Measurements from ENCODE around the gene MRPS18C.
A peak's percentile ranks its signal among the peaks of the same experiment; 100 is the strongest.
"Not testable (repeated sequence)": the region's sequence is repeated elsewhere in the genome, so short reads cannot be mapped to it uniquely, and the experiment has no call there.

MRPS18C gene

DNA sequence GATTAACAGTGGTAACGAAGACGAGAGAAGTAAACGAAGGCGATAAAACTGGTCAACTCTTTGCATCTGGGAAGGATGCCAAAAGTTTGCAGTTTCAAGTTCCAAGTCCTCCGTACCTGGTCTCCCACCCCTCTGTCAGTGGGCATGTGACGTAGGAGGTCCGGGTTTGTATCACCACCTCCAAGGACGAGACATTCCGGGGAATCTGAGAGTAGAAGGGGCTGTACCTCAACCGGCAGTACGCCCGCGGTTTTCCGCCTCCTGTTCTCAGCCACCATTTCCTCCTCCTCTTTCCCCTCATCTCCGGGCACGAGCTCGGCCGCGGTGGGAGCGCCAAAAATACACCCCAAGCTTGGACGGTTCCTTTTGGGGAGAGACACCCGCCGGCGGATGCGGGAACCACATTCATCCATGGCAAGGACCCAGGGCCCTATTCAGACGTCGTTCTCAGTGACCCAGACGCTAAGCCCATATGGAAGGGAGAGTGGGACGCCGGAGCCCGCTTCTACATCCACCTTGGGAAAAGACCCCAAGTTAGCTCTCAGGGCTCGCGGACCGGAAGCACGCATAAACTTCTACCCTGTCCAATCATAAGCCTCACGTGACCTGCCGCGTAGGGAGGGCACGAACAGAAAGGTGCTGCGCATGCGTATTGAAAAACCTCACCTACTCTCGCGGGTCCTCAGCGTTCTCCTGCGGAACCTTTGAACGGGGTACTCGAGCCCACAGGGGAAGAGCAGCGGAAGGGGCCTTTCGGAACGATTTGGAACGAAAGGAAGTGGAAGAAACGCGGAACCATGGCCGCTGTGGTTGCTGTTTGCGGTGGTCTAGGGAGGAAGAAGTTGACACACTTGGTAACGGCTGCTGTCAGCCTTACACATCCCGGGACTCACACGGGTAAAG lies at the start of gene MRPS18C, which contains the start of gene HELQ:
Gene MRPS18C, plus strand, starts transcription at position 778 of the 903 bp plus-strand sequence. Its CDS starts 20 bp downstream, at position 798.
Gene HELQ, minus strand, starts transcription at position 543 of the 903 bp plus-strand sequence. Its CDS starts 130 bp downstream, at position 413.
- DNase-seq = peak; percentile 92

DNA sequence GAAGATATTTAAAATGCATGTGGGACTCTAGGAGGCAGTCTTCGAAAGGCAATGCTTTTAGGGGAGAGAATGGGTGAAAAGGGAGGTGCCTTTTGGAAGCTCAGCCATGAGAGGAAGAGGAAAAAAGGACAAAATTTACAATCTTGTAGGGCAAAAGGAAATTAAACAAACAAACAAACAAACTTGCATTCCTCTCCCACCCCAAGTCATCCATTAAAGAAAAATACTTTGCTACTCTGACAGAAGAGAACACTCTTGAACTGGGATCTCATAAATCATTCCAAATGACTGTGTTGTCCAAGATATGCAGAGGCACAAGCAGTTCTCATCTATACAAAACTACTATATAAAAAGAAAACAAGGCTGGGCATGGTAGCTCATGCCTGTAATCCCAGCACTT lies 47.0 kb upstream of the MRPS18C start:
- DNase-seq = no peak

DNA sequence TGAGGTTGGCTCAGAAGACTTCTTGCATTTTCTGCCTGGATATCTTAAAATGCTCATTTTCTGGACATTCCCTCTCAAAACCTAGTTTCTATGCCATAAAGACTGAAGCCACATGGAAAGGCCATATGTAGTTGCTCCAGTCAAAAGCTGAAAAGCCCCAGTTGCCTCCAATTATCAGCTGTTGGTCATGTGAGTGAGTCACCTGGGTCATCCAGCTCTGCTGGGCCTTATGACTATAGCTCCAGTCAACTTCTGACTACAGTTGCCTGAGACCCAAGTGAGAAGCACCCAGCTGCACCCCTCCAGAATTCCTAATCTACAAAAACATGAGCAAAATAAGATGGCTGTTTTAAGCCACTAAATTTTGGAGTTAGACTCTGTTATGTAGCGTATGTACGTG lies 42.2 kb upstream of the MRPS18C start:
- no peak for DNase-seq

DNA sequence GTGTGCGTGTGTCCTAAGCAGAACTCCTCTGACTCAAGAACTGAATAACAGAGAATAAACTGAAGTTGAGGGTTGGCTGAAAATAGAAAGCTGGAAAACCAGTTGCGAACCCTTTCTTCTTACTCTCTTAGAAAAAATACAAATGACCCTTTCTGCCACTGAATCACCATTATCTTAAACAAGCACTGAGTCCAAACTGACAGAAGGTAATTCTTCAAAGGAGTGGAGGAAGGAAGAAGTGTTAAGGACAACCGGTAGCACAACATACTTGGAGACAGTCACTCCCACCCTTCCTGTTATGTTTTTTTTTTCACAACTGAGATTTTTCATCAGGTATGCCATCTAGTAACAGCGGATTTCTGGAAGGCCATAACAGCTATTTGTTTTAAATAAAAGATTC lies 38.3 kb upstream of the MRPS18C start:
- DNase-seq = no peak

DNA sequence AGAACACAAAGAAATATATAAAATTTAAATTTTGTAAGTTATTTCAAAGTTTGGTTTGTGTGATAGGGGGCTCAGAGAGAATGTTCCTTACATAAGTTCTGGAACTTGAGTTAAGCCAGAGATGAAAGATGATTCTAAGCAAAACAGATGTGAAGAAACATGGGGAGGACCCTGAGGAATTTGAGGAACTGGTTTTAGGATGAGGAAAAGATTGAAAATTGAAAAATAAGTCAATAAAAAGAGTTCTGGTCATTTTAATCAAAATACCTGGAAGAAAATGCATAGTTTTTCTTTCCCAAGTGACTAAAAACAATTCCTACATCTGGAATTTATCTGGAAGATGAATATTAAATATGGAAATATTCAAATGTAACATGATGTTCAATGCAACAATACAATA lies 37.6 kb upstream of the MRPS18C start:
- no peak for DNase-seq

DNA sequence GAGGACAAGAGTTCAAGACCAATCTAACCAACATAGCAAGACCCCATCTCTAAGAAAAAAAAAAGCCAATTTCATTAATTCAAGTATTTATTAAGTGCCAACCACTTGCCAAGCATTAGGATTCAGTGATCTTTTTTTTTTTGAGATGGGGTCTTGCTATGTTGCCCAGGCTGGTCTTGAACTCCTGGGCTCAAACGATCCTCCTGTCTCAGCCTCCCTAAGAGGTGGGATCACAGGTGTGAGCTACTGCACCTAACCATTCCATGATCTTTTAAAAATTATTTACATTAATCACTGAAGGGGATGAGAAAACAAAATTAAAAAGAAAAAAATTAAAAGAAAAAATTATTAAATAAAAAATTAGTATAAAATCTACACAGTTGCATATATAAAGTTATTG lies 24.7 kb upstream of the MRPS18C start:
- no peak for DNase-seq

DNA sequence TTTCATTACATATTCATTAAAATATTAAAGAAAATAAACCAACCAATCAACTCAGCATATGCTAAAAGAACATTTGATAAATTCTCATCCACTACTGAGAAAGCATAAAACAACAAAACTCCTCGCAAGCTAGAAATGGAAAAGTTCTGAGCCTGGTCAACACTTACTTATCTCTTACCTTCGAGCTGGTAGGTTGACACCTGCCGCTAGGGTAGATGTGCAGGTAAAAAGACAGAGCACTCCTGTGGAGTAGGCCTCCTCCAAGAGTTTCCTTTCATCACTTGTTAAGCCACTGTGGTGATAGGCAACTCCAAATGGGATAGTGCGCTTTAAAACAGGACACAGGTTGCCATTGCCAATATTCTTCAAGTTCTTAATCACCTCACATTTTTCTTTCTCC lies 19.2 kb upstream of the MRPS18C start:
- DNase-seq = no peak

DNA sequence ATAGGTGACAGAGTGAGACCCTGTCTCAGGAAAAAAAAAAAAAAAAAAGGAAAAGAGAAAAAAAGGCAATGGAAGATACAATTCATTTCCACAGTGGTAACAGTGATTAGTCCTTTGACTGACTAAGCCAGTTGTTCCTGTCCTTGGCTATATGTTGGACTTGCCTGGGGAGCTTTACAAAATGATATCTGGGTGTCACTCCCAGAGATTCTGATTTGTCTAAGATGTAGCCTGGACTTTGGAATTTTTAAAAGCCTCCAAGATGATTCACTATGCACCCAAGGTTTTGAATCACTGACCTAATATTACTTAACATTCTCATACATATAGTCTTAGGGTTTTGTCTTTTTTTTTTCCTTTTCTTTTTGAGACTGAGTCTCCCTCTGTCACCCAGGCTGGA lies 17.1 kb upstream of the MRPS18C start:
- DNase-seq = no peak

DNA sequence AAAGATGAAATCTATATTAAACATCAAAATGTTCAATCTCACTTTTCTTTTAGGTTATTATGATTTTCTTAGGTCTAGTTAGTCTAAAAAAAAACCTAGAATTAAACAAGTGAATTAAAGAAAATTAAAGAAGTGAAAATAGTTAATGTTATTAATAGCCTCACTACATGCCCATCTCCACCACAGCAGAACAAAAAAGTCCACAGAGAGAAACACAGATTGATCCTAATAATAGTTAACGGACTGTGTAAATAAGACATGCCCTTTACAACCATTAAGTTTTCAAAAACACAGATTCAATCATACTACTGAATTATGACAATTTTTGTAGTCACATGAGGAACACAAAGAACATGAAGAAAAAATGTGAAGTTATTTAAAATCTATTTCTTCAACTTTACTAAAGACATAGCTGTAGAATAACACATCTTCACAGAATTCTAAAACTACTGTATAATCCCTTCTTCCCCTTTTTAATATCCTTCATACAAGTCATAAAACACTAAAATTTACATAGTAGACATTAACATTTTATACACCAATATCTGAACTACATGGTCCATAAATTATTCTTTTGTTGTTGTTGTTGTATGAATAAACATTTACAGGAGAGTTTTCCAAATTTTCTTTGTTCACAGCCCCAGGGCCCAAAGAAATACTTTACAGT lies 15.6 kb upstream of the MRPS18C start:
- no peak for DNase-seq

DNA sequence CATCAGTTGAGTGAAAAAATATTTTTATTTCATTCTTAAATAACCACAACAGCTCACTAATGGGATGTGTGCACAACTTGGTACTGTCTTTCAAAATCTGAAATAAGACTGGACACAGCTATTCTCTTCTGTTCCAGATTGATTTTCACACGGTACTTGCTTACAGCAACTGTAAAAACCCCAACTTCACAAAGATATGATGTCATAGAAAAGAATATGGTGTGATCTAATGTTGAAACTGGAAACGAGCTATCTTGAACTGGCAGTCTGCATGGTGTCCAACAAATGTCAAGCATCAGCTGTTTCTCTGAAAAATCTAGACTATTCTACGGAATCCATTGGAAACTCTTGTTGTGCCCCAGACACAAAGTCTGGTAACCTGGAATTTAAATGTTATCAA lies 15.0 kb upstream of the MRPS18C start:
- DNase-seq = no peak

DNA sequence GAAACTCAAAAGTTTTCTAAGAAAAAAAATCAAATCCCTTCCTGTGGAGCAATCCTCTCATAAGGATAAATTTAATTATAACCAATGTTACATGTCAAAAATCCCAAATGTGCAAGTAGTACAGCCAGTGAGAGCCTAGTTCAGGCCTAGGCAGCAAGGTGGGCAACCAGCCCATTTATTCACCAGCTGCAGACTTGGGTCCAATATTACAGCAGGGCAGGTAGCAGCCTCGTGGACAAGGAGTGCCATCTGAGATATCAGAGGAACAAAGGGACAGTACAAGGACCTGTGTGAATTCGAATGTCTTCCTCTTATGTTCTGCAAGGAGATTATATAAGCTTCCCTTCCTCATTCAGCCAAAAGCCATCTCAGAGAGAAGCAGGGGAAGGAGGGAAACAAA lies 6.8 kb upstream of the MRPS18C start:
- no peak for DNase-seq

DNA sequence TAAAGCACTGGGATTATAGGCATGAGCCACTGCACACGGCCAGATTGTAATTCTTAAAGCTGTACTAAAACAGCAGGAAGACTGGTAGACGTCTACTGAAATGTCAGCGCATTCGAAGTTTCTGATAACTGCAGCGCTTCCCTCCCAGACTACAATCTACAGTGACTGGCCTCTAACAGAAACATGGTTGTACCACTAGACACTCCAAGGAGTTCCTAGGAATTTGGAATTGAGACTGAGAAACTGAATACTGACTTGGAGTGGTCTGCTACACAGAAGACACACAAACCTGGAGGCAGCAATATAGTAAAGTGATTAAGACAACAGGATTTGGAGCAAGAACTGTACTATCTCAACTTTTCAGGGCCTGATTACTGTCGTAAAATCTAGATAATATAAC lies 1.2 kb upstream of the MRPS18C start:
- DNase-seq = no peak

DNA sequence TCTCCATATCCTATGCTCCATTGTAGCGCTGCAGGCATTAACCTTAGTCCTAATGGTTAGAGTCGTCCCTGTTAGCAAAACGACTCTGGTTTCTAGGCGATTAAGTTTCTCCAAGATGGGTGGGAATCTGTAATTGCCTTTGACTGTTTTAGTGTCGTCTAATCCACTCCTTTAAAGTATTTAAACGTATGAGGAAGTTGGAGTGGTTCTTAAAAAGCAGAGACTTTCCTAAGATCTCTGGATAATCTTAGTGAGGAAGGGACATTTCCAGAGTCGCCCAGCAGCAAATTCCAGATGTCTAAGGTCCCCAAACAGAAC lies 285 bp downstream of the MRPS18C start:
- DNase-seq = no peak

DNA sequence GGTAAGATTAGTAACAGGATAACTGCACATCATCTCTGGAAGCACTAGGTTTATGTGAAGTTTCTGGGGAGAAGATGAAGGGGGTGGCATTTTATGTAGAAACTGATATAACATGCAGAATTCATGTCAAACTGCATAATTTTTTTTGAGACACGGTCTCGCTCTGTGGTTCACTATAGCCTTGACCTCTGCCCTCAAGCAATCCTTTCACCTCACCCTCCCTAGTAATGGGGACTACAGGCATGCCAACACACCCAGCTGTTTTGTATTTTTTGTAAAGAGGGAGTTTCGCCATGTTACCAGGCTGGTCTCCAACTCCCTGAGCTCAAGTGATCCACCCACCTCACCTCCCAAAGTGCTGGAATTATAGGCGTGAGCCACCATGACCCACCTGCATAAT lies 17.6 kb downstream of the MRPS18C start:
- DNase-seq = no peak

DNA sequence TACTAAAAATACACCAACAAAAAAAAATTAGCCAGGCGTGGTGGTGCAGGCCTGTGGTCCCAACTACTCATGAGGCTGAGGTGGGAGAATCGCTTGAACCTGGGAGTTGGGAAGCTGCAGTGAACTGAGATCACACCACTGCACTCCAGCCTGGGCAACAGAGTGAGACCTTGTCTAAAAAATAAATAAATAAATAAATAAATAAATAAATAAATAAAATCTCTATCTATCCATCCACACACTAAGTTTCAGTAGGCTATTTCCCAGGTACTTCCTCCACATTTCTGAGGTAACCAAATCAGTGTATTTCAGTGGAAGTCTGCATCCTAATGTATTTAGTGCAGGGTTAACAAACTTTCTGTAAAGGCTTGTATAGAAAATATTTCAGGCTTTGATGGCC lies 18.1 kb downstream of the MRPS18C start:
- no peak for DNase-seq

DNA sequence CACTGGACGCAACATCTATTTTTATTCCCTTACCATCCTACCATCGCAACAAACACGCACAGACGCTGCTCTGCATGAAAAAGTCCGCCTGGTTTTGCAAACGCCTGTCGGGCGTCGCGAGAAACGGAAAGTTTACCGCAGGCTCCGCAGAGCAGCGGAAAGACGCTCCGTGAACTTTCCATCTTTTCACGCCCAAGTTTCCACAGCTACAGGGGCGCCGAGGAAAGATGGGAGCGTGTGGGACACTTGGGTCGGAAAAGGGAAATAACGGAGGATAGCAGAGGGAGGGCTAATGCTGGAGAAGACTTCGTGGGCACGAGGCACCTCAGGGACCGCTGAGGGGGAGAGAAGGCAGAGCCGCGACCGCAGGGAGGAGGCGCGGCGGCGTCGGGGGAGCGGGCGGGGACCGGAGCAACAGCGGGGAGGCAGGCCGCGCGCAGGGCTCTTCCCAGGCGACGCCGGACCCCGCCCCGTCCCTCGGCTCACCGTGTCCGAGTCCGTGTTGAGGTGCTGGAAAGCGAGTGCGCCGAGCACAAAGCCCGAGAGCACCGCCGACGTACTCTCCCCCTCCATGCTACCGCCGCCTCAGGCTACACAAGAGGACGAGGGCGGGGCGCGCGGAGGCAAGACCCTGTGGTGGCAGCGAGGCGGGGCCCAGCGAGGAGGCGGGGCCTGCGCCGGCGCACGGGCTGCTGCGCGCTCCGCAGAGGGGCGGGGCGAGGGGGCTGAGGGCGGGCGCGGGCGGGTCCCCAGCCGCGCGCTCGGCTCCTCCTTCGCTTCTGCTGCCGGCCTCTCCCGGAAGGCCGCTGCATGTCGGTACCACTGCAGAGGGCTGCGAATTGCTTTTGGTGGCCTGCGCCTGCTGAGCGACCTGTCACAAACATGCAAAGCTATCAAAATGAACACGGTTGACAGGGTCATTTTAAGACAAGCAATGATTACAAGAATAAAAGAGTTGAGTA lies 28.9 kb downstream of the MRPS18C start, which contains the start of gene ABRAXAS1:
Gene ABRAXAS1, minus strand, starts transcription at position 601 of the 962 bp plus-strand sequence. Its CDS starts 28 bp downstream, at position 573.
- peak; percentile 86 for DNase-seq

DNA sequence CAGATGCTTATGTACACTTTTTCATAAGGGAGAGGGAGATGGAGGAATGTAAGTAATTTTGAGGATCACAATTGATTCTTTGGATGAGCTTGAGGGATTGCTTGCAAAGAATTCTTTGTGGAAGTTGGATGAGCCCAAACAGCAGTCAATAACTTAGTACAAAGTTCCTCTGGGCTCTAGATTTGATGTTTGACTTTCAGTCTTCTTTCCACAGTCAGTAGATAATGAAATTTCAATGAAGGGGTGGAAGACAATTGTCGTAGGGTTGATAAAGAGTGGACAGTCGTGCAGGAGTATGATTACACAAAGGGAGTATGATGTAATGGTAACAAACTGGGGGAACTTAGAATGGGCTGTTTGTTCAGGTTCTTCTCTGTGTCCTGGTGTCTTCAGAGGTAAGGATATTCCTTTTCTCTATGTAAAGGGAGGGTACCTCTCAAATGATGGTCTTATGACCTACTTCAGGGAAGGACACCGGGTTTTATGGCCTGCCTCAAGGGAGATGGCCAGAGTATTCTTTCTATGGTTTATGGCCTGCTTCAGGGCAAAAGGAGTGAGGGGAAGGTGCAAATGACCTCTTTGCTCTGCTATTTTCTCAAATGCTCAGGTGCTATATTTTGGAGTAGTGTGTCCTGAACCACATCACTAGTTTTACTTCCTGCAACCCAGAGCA lies 30.7 kb downstream of the MRPS18C start:
- no peak for DNase-seq

DNA sequence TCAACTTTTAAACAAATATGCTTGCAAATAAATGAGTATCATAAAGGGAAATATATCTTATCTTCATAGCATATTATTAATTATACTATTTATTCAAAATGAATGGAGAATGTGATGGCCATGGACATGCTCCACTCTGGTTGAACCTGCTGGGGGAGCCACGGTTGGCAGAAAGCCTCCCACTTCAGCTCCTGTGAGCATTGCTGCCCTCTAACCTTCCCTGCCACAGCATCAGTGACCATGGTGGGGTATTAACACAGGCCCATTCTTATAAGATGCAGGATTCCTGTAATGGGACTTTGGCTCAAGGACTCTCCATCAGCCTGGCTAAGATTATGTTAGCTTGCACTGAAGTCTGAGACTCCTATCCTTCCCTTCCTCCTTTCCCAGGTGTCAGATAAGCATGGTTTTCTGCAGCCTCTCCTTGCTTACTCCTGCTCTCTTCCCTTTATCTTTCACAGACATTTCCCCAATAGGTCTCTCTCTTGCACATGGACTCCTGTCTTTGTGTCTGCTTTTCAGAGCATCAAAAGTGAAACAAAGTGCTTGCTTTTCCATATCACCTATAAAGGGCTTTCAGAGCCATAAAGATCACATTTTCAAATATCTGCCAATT lies 34.0 kb downstream of the MRPS18C start:
- no peak for DNase-seq

DNA sequence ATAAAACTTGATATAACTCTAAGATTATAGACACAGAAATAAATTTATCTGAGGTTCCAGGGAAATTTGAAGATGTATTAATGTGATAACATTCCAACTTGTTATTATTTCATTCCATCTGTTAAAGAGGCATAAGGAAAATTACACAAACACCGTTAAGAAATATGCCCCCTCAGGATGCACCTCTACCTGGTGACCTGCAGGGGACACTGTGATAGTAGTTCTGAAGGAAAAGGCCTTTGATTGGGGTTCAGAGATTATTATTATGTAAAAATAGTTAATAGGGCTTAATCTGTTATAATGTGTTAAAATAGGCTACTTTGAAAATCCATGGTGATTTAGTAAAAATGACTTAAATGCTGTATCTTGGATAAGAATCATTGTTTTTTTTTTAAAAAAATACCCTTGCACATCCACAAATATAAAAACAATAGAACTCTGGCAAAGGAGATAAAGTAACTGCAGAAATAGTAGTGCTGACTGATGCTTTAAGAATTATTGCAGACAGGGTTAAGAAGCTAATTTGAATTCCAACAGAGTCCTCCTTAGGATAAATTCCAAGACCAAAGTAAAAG lies 35.1 kb downstream of the MRPS18C start:
- no peak for DNase-seq

DNA sequence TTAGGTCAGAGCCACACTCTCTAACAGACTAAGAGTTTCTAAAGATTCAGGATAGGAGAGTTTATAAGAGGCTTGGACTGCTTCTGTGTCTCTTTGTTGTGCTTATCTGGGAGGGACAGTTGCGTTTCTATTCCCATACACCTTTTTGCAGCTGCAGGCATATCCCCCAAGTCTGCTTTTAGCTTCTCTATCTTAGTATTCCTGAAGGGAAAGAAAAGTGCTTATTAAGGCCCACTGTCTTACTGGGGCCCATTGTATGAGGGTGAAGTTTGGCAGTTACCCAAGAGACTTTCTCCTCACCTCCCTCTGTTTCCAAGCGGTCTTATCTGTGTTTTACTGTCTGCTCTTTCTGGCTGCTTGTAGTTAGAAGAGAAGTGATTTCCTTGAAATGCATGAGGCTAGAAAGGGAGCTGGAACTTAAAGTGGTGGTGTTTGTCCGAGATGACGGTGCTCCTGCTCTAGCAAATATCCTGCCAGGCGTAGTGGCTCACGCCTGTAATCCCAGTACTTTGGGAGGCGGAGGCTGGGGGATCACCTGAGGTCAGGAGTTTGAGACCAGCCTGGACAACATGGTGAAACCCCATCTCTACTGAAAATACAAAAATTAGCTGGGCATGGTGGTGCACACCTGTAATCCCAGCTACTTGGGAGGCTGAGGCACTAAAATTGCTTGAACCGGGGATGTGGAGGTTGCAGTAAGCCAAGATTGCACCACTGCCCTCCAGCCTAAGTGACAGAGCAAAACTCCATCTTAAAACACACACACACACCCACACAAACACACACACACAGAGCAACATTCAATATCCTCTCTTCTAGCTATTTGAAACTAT lies 40.4 kb downstream of the MRPS18C start:
- not testable (repeated sequence) for DNase-seq

DNA sequence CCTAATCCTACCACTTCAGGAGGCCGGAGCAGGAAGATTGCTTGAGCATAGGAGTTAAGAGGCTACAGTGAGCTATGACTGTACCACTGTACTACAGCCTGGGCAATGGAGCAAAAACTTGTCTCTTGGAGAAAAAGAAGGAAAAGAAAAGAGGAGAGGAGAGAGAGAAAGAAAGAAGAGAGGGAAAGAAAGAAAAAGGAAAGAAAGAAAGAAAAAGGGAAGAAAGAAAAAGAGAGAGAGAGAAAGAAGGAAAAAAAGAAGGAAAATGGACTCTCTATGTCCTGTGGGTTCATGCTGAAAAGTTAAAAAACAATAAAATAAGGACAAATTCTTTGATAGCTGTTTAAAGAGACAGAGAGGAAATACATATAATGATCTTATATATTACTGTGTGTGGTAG lies 42.3 kb downstream of the MRPS18C start:
- DNase-seq = no peak

All from NCI-H146 (cell line).